Left renal pelvis (tissue), 4 donors: Measurements from ENCODE around the gene PPP2R2B. TPM values are rescaled to one million over a fixed set of nuclear protein-coding genes. Genes with fewer than 3 reads are reported as not detected.
"Not testable (repeated sequence)": the region's sequence is repeated elsewhere in the genome, so short reads cannot be mapped to it uniquely, and the experiment has no call there.

ENCODE experiments used
- DNase-seq, 4 donors: peaks; one replicate each; pipeline ENCODE4 v3.0.0-alpha.2; 2013; ENCODE audit warnings: low read depth in 4 of 4, low spot score in 3 of 4
- polyA plus RNA-seq, 4 donors: library from polyadenylated mRNA; unstranded; fragments of 120-200 nt; gene quantifications; one replicate each; pipeline ENCODE4 v1.2.1, GENCODE V29; 2013; ENCODE audit not compliant: insufficient read length in 4 of 4

The PPP2R2B gene
- polyA plus RNA-seq, 4 donors, result 9.7 to 17.0 (median 14.4) TPM

GRCh38 chr5:146626936-146627335 lies 251.6 kb downstream of the PPP2R2B start:
- DNase-seq, result no peak

GRCh38 chr5:146624179-146624578 lies 254.4 kb downstream of the PPP2R2B start:
- DNase-seq, result no peak

- no peak for DNase-seq
Observed at GRCh38 chr5:146623666-146624065, 254.9 kb downstream of the PPP2R2B start.

GRCh38 chr5:146623009-146623408 lies 255.5 kb downstream of the PPP2R2B start:
- DNase-seq, result no peak

GRCh38 chr5:146622391-146622790 lies 256.2 kb downstream of the PPP2R2B start:
- no peak for DNase-seq

GRCh38 chr5:146620669-146621051 lies 257.9 kb downstream of the PPP2R2B start:
- DNase-seq, result no peak

GRCh38 chr5:146620031-146620668 lies 258.4 kb downstream of the PPP2R2B start:
- no peak for DNase-seq

- no peak for DNase-seq
Observed at GRCh38 chr5:146618434-146618833, 260.1 kb downstream of the PPP2R2B start.

GRCh38 chr5:146609731-146610130 lies 268.8 kb downstream of the PPP2R2B start:
- not testable (repeated sequence) for DNase-seq

- DNase-seq, result no peak
Observed at GRCh38 chr5:146607659-146608332, 270.8 kb downstream of the PPP2R2B start.

GRCh38 chr5:146606893-146607292 lies 271.7 kb downstream of the PPP2R2B start:
- DNase-seq, result no peak

- no peak for DNase-seq
Observed at GRCh38 chr5:146600376-146600775, 278.2 kb downstream of the PPP2R2B start.

GRCh38 chr5:146599261-146599660 lies 279.3 kb downstream of the PPP2R2B start:
- DNase-seq, result no peak

GRCh38 chr5:146595088-146595487 lies 283.5 kb downstream of the PPP2R2B start:
- DNase-seq, result no peak

- DNase-seq, result no peak
Observed at GRCh38 chr5:146592352-146592751, 286.2 kb downstream of the PPP2R2B start.

- no peak for DNase-seq
Observed at GRCh38 chr5:146589028-146589345, 289.6 kb downstream of the PPP2R2B start.

- no peak for DNase-seq
Observed at GRCh38 chr5:146588331-146589027, 290.1 kb downstream of the PPP2R2B start.

- DNase-seq, result no peak
Observed at GRCh38 chr5:146586752-146587151, 291.8 kb downstream of the PPP2R2B start.

GRCh38 chr5:146584750-146585149 lies 293.8 kb downstream of the PPP2R2B start:
- no peak for DNase-seq

- no peak for DNase-seq
Observed at GRCh38 chr5:146582051-146582596, 296.4 kb downstream of the PPP2R2B start.

- no peak for DNase-seq
Observed at GRCh38 chr5:146580237-146580636, 298.3 kb downstream of the PPP2R2B start.

- DNase-seq, result no peak
Observed at GRCh38 chr5:146574713-146575112, 303.8 kb downstream of the PPP2R2B start.
